Measurements from ENCODE around the gene CDON.

Gene CDON

DNA sequence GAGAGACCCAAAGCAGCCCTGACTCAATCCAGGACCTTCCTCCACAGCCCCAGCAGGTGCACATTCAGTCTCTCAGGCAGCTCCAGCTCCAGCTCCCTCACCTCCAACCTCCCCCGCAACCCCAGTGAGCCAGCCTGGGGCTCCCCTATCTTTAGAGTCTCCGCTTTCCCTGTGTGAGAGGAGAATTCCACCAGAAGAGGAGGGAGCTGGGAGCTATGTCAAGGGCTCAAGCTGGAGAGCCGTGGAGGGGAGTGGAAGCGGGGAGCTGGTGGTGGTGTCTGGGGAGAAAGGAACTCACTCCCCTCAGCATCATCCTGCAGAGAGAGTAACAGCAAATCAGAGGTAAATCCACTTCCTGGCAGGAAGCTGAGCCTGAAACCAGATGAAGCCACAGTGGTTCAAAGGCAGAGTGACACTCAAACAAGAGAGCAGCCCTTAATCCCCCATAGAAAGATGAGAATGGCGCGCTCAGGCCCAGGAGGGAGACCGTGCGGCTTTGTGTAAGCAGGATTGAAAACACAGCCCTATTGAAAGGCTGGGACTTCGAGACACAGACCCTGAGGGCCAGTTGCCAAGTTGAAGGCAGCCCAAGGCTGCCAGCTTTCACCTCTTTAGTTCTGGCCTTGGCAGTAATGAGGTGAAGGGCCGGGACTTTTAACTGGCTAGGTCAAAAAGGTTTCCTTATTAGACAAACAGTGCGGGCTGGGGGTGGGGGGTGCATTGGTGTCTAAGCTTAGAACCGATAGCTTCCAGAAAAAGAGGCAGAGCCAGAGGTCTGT lies 21.4 kb upstream of the CDON start:
- DNase-seq, result no peak

DNA sequence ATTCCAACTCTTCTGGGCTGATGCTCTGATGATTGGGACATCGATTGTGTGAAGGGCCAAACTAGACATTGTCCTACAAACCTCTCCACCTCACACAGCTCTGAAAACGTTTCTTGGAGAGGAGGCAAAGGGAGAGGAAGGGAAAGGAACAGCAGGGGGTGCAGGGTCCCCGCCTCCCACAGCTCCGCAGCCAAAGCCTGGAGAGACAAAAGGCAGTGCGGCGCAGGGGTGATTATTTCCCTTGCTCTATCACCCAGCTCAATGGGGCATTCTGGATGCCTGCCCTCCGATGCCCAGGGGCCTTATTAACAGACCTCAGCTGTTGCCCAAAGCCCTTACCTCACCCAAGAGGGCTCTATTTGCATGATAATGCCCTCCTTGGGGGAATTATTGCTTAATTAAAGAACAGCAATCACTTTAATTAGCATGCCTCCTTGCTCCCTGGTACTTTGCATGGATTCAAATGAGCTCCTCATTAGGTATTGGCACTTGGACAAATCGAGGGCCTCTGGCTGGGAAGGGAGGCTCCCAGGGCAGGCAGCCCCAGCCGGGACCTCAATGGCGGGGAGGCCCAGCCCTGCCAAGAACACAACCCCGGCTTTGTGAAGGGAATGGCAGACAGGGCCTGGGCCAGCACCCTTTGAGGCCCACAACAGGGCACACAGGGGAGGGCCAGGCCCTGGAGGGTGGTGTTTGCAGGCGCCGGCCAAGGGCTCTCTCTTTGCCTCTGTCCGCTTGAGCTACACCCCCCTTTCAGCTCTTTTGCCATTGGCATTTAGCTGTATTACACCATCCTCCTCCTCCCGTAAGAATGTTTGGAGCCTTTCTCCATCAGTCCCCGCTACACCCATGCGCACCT lies 19.8 kb upstream of the CDON start:
- DNase-seq, result no peak

DNA sequence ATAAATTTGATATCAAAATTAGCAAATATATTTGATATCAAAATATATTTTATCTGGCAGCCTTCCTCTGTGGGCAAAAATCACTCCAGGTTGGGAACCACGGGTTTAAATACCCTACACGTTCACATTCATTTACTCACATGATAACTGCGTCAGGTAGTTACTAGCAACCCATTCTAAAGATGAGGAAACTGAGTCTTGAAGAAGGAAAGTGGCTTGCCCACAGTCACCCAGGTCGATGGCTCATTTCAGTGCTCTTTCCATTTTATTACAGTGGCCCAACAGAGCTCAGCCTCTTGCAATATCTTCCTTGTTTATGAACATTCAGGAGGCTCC lies 19.2 kb upstream of the CDON start:
- no peak for DNase-seq

DNA sequence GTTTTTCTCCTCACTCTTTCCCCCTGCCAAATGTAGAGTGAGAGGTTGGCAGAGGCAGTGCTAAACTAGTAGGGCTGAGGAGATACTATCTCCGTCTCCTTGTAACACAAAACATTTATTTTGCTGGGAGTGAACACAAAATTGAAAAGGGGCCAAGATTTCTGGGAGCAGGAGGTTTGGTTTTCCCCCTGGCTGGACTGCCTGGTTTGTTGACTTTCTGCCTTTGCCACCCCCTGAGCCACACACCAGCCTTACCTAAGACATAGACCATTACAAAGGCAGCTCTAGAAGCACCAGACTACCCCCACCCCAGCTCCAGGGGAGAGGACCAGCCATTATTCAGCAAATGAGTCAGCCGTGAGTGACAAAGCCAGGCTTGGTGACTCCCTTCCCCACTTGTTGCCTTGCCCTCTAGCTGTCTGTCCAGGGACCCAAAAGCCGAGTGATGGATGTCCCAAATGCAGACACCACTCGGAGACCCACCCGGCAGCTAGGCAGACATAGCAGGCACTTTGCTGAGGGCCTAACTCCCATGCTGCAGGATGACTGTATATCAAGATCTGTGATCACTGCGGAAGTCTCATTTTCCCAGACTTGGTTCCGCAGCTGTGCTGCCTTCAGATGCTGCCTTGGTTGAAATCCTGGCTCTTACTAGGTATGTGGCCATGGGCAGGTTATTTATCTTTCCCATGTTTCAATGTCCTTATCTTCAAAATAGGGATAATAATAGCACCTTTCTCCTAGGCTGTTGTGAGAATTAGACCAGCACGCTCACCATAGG lies 17.7 kb upstream of the CDON start:
- no peak for DNase-seq

DNA sequence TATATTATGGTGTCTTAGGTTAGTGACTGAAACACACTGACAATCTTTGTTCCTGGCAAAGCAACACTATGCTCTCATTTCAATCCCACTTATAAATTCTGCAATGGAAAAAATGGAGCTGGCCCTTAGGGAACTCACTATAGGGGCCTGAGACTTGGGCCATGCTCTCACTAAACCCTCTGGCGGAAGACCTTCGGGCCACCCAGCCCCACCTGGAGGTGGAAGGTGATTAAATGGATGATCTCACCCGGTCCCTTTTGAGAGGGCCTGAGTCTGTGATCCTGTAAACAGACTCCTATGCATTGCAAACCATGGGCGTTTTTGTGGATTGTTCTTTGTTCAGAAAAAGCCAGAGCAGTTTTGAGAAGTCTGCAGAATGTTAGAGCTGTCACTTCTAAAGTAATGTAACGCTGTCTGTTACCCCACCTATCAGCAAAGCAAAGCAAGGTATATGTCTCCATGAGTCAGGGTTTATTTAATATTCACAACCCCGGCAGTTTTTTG lies 17.0 kb upstream of the CDON start:
- DNase-seq, result no peak

DNA sequence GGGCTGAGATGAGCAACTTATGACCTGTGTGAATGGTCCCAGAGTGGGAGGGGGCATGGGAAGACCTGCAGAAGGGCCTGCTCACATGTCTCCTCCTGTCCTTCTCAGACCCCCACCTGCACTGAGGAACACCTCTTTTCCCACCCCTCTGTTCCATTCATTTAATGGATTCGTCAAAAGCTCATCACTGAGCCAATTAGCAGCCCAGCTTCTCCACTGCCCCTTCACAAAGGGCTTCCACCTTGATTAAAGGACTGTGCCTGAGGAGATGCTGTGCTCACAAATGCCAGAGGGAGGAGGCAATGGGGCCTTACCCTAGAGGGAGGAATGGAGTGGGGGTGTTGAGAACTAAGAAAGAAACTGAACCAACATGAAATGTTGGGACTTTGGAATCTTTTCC lies 14.0 kb upstream of the CDON start:
- no peak for DNase-seq

DNA sequence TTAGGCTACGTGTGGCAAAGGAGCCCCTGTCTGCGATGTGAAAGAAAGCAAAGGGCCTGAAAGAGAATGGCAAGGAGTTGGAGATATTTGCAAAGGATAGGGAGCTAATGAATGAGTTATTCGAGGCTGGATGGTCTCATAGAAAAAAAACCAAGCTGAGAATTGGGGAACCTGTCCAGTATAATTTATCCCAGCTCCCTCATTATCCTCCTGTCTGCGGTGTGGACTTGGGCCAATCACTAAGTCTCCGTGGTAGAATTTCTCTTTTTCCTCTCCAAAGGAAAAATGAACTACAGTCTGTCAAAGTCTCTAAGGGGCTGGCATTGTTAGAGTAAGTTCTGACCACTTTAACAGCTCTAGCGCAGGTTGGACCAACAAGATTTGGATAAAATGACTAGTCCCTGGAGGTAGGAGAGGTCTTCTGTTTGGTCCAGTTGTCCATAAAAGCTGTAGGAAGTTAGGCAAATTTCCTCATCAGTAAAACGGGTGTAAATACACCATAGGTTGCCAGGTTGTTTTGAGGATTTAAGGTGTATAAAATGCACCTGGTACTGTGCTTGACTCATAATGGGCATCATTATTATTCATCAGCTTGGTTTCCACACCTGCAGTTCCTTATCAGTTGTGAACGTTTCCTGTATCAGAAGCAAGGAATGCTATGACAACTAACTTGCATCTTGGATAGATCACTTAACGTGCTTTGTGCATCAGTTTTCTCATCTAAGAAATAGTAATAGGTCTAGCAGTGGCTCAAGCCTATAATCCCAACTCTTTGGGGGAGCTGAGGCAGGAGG lies 10.3 kb upstream of the CDON start:
- no peak for DNase-seq

DNA sequence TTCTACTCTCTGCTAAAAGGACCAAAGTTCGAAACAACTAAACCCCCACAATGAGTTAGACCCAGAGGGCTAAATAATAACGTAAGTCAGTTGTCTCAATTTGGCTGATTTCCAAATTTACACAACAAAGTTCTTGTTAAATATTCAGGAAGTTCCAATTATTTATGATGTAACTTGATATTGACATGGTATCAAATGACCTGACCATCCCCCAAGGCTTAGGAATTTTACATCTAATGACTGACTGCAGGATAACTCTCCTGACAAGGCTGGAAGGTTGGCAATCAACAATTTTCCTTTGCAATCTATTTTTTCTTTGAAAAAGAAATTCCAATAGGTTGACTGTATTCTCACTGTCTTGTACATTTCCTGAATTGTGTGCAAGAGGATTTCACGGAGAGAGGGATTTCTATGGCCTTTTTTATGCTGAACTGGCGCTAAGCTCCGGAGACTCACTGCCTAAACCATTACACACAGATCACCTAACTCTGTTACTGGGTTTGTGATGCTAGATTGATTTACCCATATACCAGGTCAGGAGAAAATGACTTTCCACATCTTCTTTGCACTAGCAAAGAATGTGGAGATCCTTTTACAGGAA lies 9.6 kb upstream of the CDON start:
- no peak for DNase-seq

GRCh38 chr11:126063507-126063852 lies 814 bp upstream of the CDON start:
- DNase-seq, result no peak

GRCh38 chr11:126061707-126062678 lies 673 bp downstream of the CDON start:
- no peak for DNase-seq

- no peak for DNase-seq
These were observed 1.9 kb downstream of the CDON start for GRCh38 chr11:126060757-126061171.

DNA sequence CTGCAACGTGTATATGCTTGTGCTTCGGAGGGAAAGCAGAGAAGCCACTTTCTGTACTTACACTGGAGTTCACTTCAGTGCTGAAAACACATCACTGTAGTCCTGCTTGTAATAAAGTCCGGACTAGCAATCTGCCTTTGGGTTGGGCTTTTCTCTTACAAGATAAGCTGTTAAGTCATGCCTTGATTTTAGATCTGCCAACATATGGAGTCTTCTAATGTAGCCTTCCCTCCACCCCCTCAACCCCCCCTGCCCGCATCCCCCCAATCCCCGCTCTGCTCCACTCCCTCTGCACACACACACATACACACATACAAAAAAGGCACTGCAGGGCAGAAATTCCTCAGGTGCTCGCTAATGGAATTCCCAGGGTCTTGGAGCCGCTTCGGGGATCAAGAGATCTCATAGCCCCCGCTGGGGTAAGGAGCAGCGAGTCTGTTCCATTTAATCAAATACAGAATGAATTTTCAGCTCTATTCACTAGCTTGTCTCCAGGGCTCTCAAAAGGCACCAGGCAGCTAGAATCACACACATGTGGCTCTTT lies 3.4 kb downstream of the CDON start:
- no peak for DNase-seq

DNA sequence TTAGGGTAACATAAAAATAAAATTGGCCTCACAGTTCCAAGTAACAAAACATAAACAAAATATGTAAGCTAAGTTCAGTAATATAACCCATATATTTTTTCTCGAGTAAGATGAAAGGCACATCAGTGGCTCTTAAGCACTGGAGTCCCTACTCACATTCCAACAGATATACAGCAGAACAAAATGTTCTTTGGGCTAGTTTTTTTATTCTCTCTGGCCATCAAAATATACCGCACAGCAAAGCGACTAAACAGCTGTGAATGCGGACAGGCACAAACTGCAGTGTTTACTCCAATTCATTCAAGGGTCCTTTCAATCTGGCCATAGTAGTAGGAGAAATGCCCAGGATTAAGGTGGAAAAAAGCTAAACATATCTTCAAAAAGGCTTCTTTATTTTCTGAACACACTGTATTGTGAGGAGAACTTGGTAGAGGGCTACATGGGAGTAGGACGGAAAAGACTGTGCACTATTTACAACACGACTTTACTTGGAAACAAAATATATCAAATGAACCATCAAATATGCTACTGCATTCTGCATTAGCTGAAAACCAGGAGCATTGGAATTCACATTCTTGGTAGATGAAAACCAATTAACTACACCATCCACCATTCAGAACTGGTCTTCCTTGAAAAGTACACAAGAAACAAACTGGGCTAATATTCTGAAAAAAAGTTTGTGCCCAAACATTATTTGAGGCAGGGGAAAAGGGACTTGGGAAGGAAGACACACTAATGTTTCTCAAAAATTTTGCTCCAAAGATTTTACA lies 4.4 kb downstream of the CDON start:
- DNase-seq, result no peak

DNA sequence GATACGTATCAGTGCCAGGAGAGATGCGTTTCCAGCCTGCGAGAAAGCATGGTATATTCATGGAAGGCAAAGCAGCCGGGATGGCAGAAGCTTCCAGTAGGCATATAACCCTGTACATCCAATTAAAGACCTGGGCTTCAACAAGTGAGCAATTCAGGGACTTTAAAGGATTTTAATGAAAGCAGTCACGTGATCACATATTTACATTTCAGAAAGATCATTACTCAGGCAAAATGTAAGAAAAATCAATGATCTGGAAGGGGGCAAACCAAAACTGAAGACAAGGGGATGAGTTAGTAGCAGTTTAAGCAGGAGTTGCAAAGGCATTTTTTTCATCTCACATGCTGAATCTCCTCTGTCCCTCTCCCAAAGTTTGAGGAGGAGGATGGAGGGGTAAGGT lies 7.8 kb downstream of the CDON start:
- DNase-seq, result no peak

DNA sequence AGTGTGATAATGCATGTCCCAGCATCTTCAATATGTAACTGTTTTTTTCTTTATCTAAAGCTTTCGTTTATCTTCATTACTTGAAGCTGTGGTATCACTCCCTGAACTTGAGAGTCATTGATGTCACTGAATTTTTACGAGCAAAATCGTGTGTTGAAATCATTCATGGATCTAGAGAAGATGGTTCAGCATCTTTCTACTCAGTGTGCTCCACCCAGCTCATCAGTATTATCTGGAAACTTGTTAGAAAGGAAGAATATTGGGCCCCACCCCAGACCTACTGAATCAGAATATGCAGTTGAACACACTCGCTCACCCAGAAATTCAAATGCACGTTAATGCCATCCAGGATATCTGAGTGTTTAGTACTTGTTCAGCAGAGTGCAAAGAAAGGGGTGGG lies 8.3 kb downstream of the CDON start:
- no peak for DNase-seq

DNA sequence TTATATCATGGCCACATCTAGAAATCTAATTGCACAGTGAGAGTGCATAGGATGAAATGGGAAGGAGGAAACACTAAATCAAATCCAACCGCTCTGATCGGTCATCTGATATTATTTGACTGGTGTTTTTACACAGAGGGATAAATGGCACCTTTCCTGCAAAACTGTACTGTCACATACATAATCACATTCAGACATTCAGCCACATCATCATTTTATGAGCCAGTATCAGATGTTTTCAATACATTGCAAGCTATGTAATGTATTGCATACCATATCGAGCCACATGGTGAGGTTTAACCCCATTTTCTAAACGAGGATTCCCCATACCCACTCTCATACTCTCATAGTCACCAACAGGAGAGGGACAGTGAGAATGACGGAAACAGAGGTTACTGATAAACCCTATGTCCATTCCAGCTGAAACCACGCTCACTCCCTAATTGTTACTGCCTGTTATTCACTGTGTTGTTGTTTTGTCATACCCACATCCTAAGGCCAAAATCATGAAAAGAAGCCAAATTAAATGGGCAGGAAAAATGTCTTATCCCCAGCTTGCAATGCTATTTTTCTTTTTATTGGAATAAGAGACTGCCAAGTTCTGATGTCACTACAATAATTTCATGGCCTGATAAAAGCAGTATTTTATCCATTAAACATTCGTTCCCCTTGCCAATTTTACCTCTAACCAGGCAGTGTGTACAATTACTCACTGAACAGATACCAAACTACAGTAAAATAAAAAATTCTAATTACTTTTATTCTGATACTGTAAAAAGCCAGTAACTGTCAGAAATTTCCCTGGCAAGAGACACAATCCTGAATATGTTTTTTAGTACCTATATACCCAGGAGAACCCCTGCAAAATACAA lies 9.0 kb downstream of the CDON start:
- no peak for DNase-seq

GRCh38 chr11:126051117-126051516 lies 11.5 kb downstream of the CDON start:
- DNase-seq, result no peak

DNA sequence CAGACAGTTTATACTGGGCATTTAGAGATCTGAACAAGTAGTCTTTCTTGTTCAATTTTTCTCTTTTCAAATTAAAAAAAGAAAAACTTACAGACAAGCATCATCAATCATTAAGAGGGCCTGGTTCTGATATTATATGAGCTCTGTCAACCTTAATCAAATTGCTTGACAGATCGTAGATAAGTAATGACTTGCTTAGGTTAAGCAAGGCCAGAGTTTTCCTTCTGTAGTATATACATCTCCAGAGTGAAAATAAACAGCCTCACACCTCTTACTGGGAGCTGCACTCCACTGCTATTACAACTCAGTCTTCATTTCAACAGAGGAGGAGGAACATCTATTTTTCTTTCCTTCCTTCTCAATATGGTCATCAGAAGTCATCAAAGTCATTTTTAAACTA lies 13.5 kb downstream of the CDON start:
- DNase-seq, result no peak

- DNase-seq, result no peak
These were observed 14.5 kb downstream of the CDON start for GRCh38 chr11:126048197-126048596.
